T1000 (cell line): ENCODE results near the gene UBL5.
"Not testable (repeated sequence)": the region's sequence is repeated elsewhere in the genome, so short reads cannot be mapped to it uniquely, and the experiment has no call there.

ENCODE experiments used
- DNase-seq: peaks from one replicate; lab custom pipeline; 2025; ENCODE audit warnings: mixed read lengths; lab: John Stamatoyannopoulos, UW

Gene UBL5

DNA sequence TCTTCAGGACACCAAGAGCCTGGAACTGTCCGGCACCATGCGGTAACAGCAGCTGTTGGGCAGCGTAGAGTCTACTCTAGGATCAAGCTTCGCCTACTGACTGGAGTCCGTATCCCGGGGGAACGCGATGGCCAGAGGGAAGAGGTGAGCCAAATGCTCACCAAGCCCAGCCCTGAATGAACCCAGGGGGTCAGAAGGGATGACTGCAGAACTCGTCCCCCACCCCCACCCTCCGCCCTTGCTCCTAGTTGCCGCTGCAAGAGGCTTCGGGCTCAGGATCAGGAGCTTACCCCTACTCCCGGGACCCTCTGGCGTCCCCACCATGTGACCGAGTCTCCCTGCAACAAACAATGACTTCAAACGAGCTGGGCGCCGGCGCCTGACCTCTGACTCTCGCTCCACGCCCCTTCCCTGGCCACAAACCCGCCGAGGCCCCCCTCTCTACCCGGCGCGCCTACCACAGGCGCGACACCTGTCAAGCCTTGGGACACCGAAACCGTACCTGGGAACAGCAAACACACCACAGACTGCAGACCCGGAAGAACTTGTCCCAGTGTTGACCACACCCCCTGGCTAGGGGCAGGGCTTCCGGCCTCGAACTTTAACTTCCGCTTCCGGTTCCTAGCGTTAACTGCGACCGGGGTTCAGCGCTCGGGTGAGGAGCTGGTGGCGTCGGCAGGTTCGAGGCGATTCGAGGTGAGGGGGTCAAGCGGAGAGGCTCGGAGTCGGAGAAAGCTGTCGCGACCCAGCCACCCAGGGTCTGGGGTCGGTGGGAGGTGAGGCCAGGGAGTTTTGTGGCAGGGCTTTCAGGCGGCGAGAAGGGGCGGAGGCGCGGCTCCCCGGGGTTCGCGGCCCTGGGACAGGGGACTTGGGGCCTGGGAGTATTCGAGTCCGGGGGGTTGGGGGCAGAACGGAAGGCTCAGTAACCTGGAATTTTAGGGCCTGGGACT lies at the start of gene UBL5:
Gene UBL5, plus strand, starts transcription at position 630 of the 950 bp plus-strand sequence. CDS start 420 bp downstream, outside the sequence.
- DNase-seq = peak; percentile 41

DNA sequence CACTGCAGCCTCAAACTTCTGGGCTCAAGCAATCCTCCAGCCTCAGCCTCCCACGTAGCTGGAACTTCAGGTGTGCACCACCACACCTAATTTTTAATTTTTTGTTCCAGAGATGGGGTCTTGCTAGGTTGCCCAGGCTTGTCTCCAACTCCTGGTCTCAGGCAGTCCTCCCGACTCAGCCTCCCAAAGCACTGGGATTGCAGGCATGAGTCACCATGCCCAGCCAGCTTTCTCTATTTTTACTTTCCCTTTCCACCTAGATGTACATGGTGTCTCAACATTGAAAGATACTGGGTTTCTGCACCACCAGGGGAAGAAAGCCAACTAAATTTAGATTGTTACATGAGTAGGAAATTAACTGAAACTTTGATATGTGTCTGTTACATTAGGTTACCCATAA lies 45.4 kb upstream of the UBL5 start:
- DNase-seq = no peak

DNA sequence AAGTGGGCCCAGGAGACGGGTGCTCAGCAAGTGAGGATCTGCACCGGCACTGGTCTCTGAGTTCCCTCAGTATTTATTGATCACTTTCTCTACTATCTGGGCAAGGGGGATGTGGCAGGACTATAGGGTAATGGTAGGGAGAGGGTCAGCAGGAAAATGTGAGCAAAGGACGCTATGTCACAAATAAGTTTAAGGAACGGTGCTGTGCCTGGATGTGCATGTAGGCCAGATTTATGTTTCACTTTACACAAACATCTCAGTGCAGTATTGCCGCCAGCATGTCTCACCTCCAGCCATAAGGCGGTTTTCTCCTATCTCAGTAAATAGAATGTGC lies 43.6 kb upstream of the UBL5 start:
- not testable (repeated sequence) for DNase-seq

DNA sequence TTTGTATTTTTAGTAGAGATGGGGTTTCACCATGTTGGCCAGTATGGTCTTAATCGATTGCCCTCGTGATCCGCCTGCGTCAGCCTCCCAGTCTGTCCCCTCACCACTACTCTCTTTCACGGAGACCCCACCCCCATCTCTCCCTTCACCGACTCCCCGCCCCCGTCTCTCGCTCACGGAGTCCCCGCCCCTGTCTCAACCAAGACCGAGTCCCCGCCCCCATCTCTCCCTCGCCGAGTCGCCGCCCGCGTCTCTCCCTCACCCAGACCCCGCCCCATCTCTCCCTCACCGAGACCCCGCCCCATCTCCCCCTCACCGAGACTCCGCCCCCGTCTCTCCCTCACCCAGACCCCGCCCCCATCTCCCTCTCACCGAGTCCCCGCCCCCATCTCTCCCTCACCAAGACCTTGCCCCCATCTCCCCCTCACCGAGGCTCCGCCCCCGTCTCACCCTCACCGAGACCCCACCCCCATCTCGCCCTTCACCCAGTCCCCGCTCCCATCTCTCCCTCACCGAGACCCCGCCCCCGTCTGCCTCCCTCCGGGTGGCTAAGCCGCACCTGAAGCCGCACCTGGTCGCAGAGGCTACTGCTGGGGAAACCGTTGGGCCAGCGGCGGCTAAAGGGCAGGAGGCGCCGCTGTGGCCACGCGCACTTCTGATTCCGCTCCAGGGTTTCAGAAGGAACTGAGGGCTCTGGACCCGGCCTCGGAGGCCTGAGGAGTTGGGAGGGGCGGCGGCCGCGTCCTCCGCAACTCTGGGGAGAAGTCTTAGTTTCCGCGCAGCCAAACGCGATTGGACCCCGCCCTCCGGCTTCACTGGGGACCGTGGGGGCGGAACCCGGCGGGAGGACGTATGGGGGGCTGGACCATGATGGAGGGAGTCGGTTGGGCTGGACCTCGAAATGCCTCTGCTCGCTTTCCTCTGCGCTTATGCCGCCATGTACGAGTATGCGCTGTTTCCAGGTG lies 42.1 kb upstream of the UBL5 start:
- peak; percentile 88 for DNase-seq

DNA sequence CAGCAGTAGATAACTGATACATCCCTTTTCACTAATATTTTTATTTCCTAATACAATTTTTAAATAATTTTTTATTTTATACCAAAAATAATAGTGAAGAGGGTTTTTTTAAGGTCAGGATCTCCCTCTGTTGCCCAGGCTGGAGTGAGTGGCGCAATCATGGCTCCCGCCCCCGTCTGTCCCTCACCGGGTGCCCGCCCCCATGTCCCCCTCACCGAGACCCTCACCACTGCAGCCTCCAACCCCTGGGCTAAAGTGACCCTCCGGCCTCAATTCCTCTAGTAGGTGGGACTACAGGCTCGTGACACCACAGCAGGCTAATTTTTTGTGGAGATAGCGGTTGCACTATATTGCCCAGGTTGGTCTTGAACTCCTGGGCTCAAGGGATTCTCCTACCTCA lies 41.4 kb upstream of the UBL5 start:
- DNase-seq = no peak

DNA sequence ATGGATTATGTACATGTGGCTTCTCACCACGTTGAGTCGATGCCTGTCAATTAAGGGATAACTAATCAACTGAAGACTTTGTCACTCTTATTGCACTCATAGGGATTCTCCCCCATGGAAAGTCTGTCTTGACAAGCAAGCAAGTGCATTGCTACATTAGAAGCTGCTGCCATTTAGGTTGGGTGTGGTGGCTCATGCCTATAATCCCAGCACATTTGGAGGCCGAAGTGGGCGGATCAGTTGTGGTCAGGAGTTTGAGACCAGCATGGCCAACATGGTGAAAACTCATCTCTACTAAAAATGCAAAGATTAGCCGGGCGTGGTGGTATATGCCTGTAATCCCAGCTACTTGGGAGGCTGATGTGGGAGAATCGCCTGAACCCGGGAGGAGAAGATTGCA lies 40.9 kb upstream of the UBL5 start:
- DNase-seq = no peak

DNA sequence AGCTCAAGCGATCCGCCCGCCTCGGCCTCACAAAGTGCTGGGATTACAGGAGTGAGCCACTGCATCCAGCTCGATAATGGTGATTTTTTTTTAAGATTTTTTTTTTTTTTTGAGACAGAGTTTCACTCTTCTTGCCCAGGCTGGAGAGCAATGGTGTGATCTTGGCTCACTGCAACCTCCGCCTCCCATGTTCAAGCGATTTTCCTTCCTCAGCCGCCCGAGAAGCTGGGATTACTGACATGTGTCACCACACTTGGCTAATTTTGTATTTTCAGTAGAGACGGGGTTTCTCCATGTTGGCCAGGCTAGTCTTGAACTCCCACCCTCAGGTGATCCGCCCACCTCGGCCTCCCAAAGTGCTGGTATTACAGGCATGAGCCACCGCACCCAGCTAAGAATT lies 39.1 kb upstream of the UBL5 start:
- DNase-seq = not testable (repeated sequence)

DNA sequence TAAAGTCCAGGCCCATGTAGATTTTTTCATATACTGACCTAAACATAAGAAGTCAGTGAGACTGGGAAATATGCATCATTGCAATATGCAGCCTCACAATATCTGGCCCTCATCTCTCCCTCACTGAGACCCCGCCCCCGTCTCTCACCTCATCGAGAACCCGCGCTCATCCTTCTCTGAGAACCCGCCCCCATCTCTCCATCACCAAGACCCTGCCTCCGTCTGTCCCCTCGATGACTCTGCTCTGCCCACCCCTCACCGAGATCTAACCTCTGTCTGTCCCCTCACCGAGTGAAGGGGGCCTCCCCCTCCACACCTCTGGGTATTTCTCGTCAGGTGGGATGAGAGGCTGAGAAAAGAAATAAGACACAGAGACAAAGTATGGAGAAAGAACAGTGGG lies 38.7 kb upstream of the UBL5 start:
- DNase-seq = no peak

DNA sequence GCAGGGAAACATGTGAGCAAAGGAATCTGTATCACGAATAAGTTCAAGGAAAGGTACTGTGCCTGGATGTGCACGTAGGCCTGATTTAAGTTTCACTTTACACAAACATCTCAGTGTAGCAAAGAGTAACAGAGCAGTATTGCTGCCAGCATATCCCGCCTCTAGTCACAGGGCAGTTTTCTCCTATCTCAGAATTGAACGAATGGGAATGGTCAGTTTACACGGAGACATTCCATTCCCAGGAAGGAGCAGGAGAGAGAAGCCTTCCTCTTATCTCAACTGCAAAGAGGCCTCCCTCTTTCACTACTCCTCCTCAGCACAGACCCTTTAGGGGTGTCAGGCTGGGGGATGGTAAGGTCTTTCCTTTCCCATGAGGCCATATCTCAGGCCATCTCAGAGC lies 38.1 kb upstream of the UBL5 start:
- not testable (repeated sequence) for DNase-seq

DNA sequence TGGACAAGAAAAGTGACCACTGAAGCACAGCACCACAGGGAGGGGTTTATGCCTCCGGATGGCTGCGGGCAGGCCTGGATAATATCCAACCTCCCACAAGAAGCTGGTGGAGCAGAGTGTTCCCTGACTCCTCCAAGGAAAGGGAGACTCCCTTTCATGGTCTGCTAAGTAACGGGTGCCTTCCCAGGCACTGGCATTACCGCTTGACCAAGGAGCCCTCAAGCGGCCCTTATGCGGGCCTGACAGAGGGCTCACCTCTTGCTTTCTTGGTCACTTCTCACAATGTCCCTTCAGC lies 36.7 kb upstream of the UBL5 start:
- DNase-seq = not testable (repeated sequence)

DNA sequence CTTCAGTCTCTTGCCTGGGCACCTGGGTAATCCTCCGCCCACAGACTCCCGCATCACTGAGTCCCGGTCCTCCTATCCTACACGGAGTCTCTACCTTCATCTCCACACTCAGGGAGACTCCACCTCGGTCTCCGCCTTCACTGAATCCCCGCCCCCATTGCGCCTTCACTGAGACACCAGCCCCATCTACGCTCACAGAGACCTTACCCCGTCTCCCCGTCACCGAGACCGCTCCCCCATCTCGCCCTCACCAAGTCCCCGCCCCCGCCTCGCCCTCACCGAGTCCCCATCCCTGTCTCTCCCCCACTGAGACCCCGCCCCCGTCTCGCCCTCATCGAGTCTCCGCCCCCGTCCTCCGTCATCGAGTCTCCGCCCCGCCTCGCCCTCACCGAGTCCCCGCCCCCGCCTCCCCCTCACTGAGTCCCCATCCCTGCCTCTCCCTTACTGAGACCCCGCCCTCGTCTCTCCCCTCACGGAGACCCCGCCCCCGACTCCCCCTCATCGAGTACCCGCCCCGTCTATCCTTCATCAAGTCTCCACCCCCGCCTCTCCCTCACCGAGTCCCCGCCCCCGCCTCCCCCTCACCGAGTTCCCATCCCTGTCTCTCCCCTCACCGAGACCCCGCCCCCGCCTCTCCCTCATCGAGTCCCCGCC lies 36.0 kb upstream of the UBL5 start:
- DNase-seq = peak; percentile 94

DNA sequence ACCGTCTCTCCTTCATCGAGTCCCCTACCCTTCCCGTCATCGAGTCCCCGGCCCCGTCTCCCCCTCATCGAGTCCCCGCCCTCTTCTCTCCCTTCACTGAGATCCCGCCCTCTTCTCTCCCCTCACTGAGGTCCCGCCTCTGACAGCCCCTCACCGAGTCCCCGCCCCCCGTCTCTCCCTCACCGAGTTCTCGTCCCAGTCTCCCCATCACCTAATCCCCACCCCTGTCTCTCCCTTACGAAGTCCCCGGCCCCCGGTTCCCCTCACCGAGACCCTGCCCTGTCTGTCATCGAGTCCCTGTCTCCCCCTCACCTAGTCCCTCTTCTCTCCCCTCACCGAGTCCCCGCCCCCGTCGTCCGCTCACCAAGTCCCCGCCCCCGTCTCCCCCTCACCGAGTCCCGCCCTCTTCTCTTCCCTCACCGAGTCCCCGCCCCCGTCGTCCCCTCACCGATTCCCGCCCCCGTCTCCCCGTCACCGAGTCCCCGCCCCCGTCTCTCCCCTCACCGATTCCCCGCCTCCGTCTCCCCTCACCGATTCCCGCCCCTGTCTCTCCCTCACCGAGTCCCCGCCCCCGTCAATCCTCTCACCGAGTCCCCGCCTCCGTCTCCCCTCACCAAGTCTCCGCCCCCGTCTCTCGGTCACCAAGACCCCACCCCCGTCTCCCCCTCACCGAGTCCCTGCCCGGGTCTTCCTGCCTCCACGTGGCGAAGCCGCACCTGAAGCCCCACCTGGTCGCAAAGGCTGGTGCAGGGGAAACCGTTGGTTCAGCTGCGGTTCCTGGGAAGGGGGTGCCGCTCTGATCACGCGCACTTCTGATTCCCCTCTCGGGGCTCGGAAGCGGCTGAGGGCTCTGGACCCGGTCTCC lies 35.3 kb upstream of the UBL5 start:
- peak; percentile 91 for DNase-seq

DNA sequence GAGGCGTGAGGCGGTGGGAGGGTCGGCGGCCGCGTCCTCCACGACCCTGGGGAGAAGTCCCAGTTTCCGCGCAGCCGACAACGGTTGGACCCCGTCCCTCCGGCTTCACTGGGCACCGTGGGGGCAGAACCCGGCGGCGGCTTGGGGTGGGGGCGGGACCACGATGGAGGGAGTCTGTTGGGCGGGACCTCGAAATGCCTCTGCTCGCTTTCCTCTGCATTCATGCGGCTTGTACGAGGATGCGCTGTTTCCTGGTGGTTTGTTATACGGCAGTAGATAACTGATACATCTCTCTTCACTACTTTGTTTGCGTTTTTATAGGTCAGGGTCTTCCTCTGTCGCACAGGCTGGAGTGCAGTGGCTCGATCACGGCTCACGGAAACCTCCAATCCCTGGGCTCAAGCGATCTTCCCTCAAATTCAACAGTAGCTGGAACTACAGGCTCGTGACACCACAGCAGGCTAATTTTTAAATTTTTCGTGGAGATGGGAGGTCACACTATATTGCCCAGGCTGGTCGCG lies 34.6 kb upstream of the UBL5 start:
- peak; percentile 61 for DNase-seq

DNA sequence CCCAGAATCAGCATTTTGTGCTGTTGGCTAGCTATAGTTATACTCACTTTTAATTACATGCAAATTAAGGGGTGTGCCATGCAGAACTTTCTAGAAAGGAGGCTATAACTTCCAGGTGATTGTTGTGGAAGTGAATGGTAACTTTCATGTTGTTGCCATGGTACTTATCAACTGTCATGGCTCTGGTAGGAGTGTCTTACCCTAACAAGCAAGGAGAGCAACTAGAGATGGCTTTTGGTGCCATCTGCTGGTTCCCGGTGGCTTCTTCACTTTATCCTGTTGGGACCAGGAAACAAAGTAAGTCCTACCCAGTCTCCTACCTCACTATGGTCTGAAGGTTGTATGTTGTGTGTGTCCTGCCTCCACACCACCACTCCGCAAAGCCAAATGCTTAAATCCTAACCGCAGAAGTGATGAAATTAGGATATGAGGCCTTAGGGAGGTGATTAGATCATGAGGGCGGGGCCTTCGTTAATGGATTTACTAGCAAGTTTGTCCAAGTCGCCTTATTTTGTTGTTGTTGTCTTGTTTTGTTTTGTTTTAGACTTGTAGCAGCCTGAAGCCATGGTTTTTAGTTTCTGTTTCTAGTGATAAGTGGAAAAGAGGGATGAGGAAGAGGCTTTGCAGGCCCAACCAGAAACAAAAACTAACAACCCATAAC lies 31.5 kb upstream of the UBL5 start:
- peak; percentile 49 for DNase-seq

DNA sequence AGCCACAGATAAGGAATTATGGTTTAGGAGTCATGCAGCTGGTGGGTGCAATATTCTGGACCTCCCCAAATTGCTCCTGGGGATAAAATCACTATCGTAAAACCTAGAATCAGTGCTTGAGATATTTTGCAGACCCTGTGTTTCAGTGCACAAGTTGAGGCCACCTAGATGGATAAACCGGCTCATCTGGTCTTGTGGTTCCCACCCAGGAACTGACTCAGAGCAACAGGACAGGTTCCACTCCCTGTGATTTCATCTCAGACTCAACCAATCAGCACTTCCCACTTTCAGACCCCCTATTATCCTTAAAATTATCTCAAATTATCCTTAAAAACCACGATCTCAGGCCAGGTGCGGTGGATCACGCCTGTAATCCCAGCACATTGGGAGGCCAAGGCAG lies 29.8 kb upstream of the UBL5 start:
- DNase-seq = no peak

DNA sequence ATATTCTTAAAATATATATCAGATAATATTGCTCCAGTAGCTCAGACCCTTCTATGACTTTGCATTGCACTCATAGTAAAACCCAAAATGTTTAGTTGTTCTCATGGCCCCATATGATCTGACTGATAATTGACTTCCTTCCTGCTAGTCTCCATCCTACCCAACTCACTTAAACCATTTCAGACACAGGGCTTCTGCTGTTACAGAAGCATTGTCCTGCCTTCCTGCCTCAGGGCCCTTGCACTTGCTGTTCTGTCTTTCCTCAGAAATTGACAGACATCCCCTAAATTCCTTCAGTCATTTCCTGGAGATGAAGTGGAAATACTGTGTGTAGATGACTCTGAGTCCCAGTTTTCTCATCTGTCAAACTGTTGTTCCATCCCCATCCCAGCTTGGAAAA lies 28.6 kb upstream of the UBL5 start:
- DNase-seq = no peak

DNA sequence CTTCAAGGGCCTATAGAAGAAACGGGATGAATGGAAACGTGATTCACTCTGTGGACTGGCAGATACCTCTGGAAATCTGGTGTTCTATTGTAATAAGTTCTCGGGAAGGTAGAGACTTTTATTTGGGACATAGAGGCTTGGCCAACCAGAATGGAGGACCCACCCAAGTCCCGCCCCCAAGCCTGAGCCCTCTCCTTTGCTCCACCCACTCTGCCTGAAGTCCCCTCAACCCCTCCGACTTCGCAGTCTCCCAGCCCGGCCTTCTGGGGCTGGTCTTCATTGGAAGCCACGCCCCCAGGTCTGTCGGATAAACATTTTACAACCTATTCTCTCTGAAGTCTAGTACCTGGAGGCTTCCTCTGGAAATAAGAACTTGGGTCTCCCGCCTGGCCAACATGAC lies 25.7 kb upstream of the UBL5 start:
- DNase-seq = no peak

DNA sequence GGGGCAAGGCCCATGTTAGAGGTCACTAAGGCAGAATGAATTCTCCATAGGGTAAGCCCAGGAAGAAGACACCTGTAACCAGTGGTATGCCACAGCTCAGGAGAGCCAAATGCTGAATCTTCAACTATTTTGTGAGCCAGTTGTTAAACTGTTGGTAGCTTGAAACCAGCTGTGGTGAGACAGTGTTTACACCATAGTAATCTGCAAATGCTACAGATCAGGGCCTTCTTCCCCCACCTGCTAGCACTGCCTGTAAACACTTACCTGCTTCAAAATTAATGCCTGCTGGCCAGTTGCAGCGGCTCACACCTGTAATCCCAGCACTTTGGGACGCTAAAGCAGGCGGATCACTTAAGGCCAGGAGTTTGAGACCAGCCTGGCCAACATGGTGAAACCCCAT lies 20.9 kb upstream of the UBL5 start:
- DNase-seq = no peak

DNA sequence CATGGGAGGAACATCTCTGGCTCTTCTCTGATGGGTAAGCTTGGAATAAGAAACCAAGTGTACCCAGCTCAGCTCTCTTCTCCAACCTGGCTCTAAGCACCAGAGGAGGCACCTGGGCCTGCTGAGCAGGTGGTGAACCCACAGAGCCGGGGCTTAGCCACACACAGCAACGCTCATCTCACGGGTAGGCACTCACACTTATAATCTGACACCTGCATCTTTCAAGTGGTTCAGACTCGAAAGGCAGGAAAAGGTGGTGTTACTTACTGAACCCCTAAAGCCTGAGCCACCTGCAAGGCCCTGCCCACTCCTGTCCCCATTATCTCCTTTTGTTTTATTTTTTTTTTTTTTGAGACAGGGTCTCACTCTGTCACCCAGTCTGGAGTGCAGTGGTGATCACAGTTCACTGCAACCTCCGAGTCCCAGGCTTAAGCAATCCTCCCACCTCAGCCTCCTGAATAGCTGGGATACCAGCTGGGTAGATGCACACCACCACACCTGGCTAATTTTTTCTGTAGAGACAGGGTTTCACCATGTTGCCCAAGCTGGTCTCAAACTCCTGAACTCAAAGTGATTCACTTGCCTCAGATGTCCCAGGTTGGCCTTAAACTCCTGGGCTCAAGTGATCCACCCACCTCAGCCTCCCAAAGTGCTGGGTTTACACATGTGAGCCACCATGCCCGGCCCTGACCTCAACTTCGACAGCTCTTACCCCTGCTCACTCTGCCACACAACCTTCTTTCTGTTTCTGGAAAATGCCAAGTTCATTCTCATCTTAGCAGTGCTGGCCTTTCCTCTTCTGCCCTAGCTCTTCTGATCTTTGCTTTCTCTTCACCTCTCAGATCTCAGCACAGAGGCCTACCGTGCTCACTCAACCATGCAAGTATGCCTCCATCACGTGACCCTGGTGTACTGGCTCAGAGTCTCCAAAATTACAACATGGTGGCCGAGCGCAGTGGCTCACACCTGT lies 18.6 kb upstream of the UBL5 start:
- DNase-seq = no peak

DNA sequence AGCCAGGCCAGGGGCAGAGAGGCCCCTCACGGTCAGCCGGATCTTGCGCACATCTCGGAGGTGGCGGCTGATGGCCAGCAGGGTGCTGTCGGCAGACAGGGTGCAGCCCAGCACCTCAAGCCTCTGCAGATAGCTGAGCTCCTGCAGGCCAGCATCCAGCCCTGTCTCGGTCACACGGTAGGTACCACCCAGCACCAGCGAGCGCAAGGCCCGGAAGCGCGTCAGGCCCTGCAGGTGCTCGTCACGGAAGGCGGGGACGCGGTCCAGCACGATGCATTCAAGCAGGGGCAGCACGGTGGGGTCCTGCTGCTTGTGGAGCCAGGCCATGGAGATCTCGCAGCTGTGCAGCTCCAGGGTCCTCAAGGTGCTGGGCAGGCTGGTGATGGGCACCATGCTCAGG lies 16.6 kb upstream of the UBL5 start:
- no peak for DNase-seq
